22Rv1 (cell line): ENCODE results near the gene DYNC1LI1.

ENCODE experiments used
- CTCF ChIP-seq: fragments of 450-650 bp; IDR thresholded peaks from 2 replicates; pipeline ENCODE4 v1.5.1; 2017; ENCODE audit warnings: mild to moderate bottlenecking
- ZFX ChIP-seq: fragments of 450-650 bp; IDR thresholded peaks from 2 replicates; pipeline ENCODE4 v1.6.1; 2017; ENCODE audit warnings: antibody characterized with exemption, borderline replicate concordance

GRCh38 chr3:32616267-32616962 is 45.8 kb upstream of the DYNC1LI1 start:
- no peak for TF ChIP-seq CTCF
- no peak for TF ChIP-seq ZFX
